ENCODE measurements around the gene MARK3.

MARK3 gene

DNA sequence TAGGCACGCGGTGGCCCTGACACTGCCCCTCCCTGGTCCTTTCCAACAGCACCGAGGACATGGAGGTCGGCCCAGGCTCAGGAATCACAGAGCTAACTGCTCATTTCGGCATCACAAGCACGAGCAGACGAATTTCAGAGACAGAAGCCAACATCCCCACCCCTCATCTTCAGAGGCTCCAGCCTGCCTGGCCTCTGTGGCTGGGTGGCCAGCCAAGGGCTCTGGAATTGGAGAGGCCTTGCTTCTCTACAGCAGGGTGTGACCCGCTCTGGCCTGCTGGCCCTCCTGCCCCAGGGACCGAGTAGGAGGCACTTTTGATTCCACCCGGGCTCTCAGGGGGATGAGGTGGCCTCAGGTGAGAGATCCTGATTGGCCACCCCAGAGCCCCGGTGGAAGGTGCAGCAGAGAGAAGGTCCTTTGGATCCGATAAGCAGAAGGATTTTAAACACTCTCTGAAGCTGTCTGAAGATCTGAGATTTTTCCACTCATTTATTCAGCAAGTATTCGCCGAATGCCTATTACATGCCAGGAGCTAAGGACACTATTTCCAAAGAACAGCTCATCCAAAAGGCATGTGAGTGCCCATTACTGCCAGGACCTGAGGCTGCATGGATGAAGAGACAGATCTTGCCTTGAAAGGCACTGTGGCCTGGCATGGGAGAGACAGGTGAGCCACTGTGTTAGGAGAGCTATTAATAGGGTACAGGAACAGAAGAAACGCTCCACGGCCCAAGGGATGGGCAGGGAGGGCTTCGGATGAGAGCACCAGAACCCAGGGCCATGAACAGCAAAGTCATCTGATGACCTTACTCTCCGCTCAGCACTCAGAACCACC lies 167.0 kb downstream of the MARK3 start:
- no peak for DNase-seq

DNA sequence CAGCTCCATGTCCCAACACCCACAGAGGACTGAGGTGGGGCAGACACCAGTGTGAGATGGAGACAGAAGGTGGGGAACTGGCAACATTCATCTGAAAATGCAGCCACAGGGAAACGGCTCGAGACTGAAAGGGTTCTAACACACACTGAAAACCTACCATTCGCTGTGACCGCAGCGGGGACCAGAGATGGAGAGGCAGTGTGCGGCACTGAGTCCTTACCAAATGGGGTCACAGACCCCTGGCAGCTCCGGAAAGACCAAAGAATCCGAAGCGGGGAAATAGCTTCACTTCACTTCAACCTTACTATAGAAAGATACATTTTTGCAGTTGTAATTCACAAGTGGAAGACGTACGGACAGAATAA lies 167.6 kb downstream of the MARK3 start:
- DNase-seq, result no peak
